Measurements from ENCODE around the gene GAA. TPM values are rescaled to one million over a fixed set of nuclear protein-coding genes. Genes with fewer than 3 reads are reported as not detected.

GAA gene
- total RNA-seq, 1 experiment from 2014 or later, result 88.7 TPM

GRCh38 chr17:80122926-80123505 is 21.6 kb downstream of the GAA start:
- DNase-seq (ENCODE audit: low read depth, low spot score), result no peak
- in situ Hi-C loops (cut with HindIII; ENCODE audit: low pct_unique_long_range_greater_than_20kb, low sequenced_read_pairs), result no loop called here

- in situ Hi-C loops (cut with HindIII; ENCODE audit: low pct_unique_long_range_greater_than_20kb, low sequenced_read_pairs), result no loop called here
- no peak for DNase-seq (ENCODE audit: low read depth, low spot score)
Observed at GRCh38 chr17:80123791-80124190, 22.4 kb downstream of the GAA start.

GRCh38 chr17:80124351-80124981 is 23.1 kb downstream of the GAA start:
- peak; percentile 77 for DNase-seq (ENCODE audit: low read depth, low spot score)
- in situ Hi-C loops (cut with HindIII; ENCODE audit: low pct_unique_long_range_greater_than_20kb, low sequenced_read_pairs), result no loop called here

GRCh38 chr17:80125656-80126448 is 24.5 kb downstream of the GAA start:
- no peak for DNase-seq (ENCODE audit: low read depth, low spot score)
- in situ Hi-C loops (cut with HindIII; ENCODE audit: low pct_unique_long_range_greater_than_20kb, low sequenced_read_pairs), result no loop called here

GRCh38 chr17:80126449-80126715 is 25.0 kb downstream of the GAA start:
- in situ Hi-C loops (cut with HindIII; ENCODE audit: low pct_unique_long_range_greater_than_20kb, low sequenced_read_pairs), result no loop called here
- no peak for DNase-seq (ENCODE audit: low read depth, low spot score)

GRCh38 chr17:80129006-80129565 is 27.7 kb downstream of the GAA start:
- in situ Hi-C loops (cut with HindIII; ENCODE audit: low pct_unique_long_range_greater_than_20kb, low sequenced_read_pairs), result no loop called here
- DNase-seq (ENCODE audit: low read depth, low spot score), result no peak

- in situ Hi-C loops (cut with HindIII; ENCODE audit: low pct_unique_long_range_greater_than_20kb, low sequenced_read_pairs), result no loop called here
- no peak for DNase-seq (ENCODE audit: low read depth, low spot score)
Observed at GRCh38 chr17:80130992-80131391, 29.6 kb downstream of the GAA start.

- in situ Hi-C loops (cut with HindIII; ENCODE audit: low pct_unique_long_range_greater_than_20kb, low sequenced_read_pairs), result no loop called here
- peak; percentile 39 for DNase-seq (ENCODE audit: low read depth, low spot score)
Observed at GRCh38 chr17:80132906-80133625, 31.7 kb downstream of the GAA start.

GRCh38 chr17:80133626-80133970 is 32.2 kb downstream of the GAA start:
- in situ Hi-C loops (cut with HindIII; ENCODE audit: low pct_unique_long_range_greater_than_20kb, low sequenced_read_pairs), result no loop called here
- DNase-seq (ENCODE audit: low read depth, low spot score), result no peak

- DNase-seq (ENCODE audit: low read depth, low spot score), result no peak
- in situ Hi-C loops (cut with HindIII; ENCODE audit: low pct_unique_long_range_greater_than_20kb, low sequenced_read_pairs), result no loop called here
Observed at GRCh38 chr17:80137131-80137530, 35.8 kb downstream of the GAA start.

GRCh38 chr17:80138856-80139426 is 37.6 kb downstream of the GAA start:
- in situ Hi-C loops (cut with HindIII; ENCODE audit: low pct_unique_long_range_greater_than_20kb, low sequenced_read_pairs), result no loop called here
- no peak for DNase-seq (ENCODE audit: low read depth, low spot score)

GRCh38 chr17:80141463-80142165 is 40.2 kb downstream of the GAA start:
- DNase-seq (ENCODE audit: low read depth, low spot score), result no peak
- in situ Hi-C loops (cut with HindIII; ENCODE audit: low pct_unique_long_range_greater_than_20kb, low sequenced_read_pairs), result no loop called here

GRCh38 chr17:80142929-80143328 is 41.5 kb downstream of the GAA start:
- DNase-seq (ENCODE audit: low read depth, low spot score), result no peak
- in situ Hi-C loops (cut with HindIII; ENCODE audit: low pct_unique_long_range_greater_than_20kb, low sequenced_read_pairs), result no loop called here

GRCh38 chr17:80145076-80146075 is 44.0 kb downstream of the GAA start:
- no peak for DNase-seq (ENCODE audit: low read depth, low spot score)
- in situ Hi-C loops (cut with HindIII; ENCODE audit: low pct_unique_long_range_greater_than_20kb, low sequenced_read_pairs), result no loop called here

GRCh38 chr17:80146121-80147034 is 45.0 kb downstream of the GAA start:
- in situ Hi-C loops (cut with HindIII; ENCODE audit: low pct_unique_long_range_greater_than_20kb, low sequenced_read_pairs), result no loop called here
- no peak for DNase-seq (ENCODE audit: low read depth, low spot score)

Measured in SK-MEL-5 (cell line).